ENCODE measurements around the gene TLE1.
A peak's percentile ranks its signal among the peaks of the same experiment; 100 is the strongest.

The TLE1 gene

GRCh38 chr9:81633952-81634854 lies 55.1 kb downstream of the TLE1 start:
- Histone ChIP-seq H3K36me3 (replicated peaks) (no peaks in the 10 kb centered on the region), H3K27me3 (ENCODE audit: low read depth) (0 out of 2 replicates have a peak, but pooled peaks cover 3% of the 10 kb centered on the region), H3K4me1 (no peaks in the 10 kb centered on the region), H3K9me3 (no peaks in the 10 kb centered on the region), H3K4me3 (no peak overlapping the region)
- in situ Hi-C loops (cut with MboI; ENCODE audit: low sequenced_read_pairs) = no loop called here
- no peak for DNase-seq (ENCODE audit: low spot score in 2 of 2)

GRCh38 chr9:81632599-81632998 lies 56.7 kb downstream of the TLE1 start:
- H3K4me1 ChIP-seq = no peaks in the 10 kb centered on the region
- no peak for DNase-seq (ENCODE audit: low spot score in 2 of 2)
- no peaks in the 10 kb centered on the region for H3K36me3 ChIP-seq (replicated peaks)

DNA sequence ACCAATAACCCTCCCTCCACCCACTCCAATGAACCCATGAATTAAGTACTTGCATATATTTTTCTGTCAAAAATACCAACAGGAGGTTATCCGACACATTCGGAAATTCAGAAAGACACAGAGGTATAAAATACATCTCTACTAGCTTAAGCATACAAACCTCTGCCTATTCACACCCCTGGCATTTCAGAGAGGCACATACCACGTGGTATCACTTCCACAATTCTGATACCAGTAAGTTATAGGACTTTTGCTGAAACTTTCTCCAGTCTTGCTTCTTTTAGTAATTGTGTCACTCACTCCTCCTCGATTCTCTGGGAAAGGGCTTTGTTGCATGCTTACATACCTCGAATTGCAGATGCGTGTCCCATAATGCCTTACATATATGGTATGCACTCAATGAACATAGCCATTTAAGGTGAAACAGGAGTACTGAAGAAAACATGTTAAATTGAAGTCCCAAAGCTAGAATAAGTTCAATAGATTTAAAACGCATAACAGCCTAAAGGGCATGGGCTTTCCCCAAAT lies 58.1 kb downstream of the TLE1 start:
- DNase-seq (ENCODE audit: low spot score in 2 of 2) = no peak
- no peak overlapping the region for H3K4me3 ChIP-seq
- no peaks in the 10 kb centered on the region for H3K9me3 ChIP-seq
- in situ Hi-C loops (cut with MboI; ENCODE audit: low sequenced_read_pairs) = no loop called here
- H3K4me1 ChIP-seq = no peaks in the 10 kb centered on the region
- H3K36me3 ChIP-seq (replicated peaks) = no peaks in the 10 kb centered on the region
- 0 out of 2 replicates have a peak, but pooled peaks cover 3% of the 10 kb centered on the region for H3K27me3 ChIP-seq (ENCODE audit: low read depth)

More at GRCh38 chr9:81632599-81632998, 56.7 kb downstream of the TLE1 start:
- H3K27me3 ChIP-seq (ENCODE audit: low read depth) = 0 out of 2 replicates have a peak, but pooled peaks cover 3% of the 10 kb centered on the region
- in situ Hi-C loops (cut with MboI; ENCODE audit: low sequenced_read_pairs) = no loop called here
- no peaks in the 10 kb centered on the region for H3K9me3 ChIP-seq
- no peak overlapping the region for H3K4me3 ChIP-seq

DNA sequence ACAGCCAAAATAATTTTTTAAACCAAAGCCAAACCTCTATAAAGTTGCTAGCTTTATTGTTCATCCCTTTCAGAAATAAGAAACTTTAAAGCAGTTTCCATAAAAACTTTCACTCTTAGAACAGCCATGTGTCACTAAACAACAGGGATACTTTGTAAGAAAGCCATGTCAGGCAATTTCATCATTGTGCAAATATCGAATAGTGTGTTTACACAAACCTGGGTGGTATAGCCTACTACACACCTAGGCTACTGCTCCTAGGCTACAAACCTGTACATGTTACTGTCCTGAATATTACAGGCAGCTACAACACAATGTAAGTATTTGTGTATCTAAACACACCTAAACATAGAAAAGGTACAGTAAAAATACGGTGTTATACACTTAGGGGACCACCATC lies 59.9 kb downstream of the TLE1 start:
- no peak overlapping the region for H3K4me3 ChIP-seq
- H3K4me1 ChIP-seq = no peaks in the 10 kb centered on the region
- H3K9me3 ChIP-seq = no peaks in the 10 kb centered on the region
- H3K36me3 ChIP-seq (replicated peaks) = no peaks in the 10 kb centered on the region
- 0 out of 2 replicates have a peak, but pooled peaks cover 7% of the 10 kb centered on the region for H3K27me3 ChIP-seq (ENCODE audit: low read depth)
- in situ Hi-C loops (cut with MboI; ENCODE audit: low sequenced_read_pairs) = no loop called here
- DNase-seq (ENCODE audit: low spot score in 2 of 2) = no peak

- 0 out of 2 replicates have a peak, but pooled peaks cover 7% of the 10 kb centered on the region for H3K27me3 ChIP-seq (ENCODE audit: low read depth)
- DNase-seq (ENCODE audit: low spot score in 2 of 2) = no peak
- no peaks in the 10 kb centered on the region for H3K36me3 ChIP-seq (replicated peaks)
- no peaks in the 10 kb centered on the region for H3K9me3 ChIP-seq
- in situ Hi-C loops (cut with MboI; ENCODE audit: low sequenced_read_pairs) = no loop called here
- H3K4me1 ChIP-seq = no peaks in the 10 kb centered on the region
- no peak overlapping the region for H3K4me3 ChIP-seq
Observed at GRCh38 chr9:81628897-81629296, 60.5 kb downstream of the TLE1 start.

DNA sequence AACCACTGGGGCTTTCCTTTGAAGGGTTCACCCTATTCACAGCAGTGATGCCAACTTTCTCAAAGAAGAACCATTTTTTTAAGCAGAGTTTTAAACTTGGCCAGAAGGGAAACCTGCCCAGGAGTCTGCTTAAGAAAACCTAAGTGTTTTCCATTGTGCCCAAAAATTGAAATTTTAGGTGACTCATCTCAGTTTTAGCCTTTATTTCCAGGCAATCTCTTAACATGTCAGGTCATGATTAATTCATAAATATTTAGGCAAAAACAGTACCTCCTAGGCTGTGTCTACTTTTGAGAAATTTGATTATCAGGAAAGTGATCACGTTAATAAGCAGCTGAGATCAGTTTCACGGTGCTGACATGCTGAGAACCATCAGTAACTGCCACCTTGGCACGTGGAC lies 61.9 kb downstream of the TLE1 start:
- Histone ChIP-seq H3K4me3 (no peak overlapping the region), H3K36me3 (replicated peaks) (no peaks in the 10 kb centered on the region), H3K9me3 (no peaks in the 10 kb centered on the region), H3K27me3 (ENCODE audit: low read depth) (0 out of 2 replicates have a peak, but pooled peaks cover 4% of the 10 kb centered on the region), H3K4me1 (no peaks in the 10 kb centered on the region)
- no peak for DNase-seq (ENCODE audit: low spot score in 2 of 2)
- in situ Hi-C loops (cut with MboI; ENCODE audit: low sequenced_read_pairs) = no loop called here

- Histone ChIP-seq H3K4me3 (no peak overlapping the region), H3K27me3 (ENCODE audit: low read depth) (0 out of 2 replicates have a peak, but pooled peaks cover 4% of the 10 kb centered on the region), H3K4me1 (peaks cover 5% of the 10 kb centered on the region; the same call in 1 of the 2 replicates), H3K9me3 (no peaks in the 10 kb centered on the region), H3K36me3 (replicated peaks) (no peaks in the 10 kb centered on the region)
- in situ Hi-C loops (cut with MboI; ENCODE audit: low sequenced_read_pairs) = no loop called here
- no peak for DNase-seq (ENCODE audit: low spot score in 2 of 2)
Observed at GRCh38 chr9:81626511-81626910, 62.8 kb downstream of the TLE1 start.

DNA sequence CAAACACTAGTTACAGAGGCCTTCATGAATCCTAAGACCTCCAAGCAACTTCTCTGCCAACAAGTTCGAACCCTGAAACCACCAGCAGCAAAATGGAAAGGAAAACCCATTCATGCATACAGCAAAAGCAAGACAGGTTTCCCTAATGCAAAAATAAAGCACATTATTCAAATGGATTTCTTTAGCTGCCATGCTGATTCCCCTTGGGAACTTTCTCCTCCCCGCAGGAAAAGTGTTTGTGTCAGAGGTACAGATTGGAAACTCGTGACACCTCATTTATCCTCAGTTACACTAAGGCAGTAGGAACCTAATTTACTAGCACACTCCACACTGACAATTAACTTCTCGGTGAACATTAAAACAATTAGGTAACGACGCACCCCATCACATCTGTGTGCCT lies 63.4 kb downstream of the TLE1 start:
- H3K9me3 ChIP-seq = no peaks in the 10 kb centered on the region
- H3K36me3 ChIP-seq (replicated peaks) = no peaks in the 10 kb centered on the region
- in situ Hi-C loops (cut with MboI; ENCODE audit: low sequenced_read_pairs) = no loop called here
- H3K4me3 ChIP-seq = no peak overlapping the region
- 0 out of 2 replicates have a peak, but pooled peaks cover 4% of the 10 kb centered on the region for H3K27me3 ChIP-seq (ENCODE audit: low read depth)
- no peak for DNase-seq (ENCODE audit: low spot score in 2 of 2)
- H3K4me1 ChIP-seq = peaks cover 7% of the 10 kb centered on the region; the same call in 1 of the 2 replicates

- H3K36me3 ChIP-seq (replicated peaks) = no peaks in the 10 kb centered on the region
- no peak for DNase-seq (ENCODE audit: low spot score in 2 of 2)
- peaks cover 12% of the 10 kb centered on the region; the same call in 1 of the 2 replicates for H3K4me1 ChIP-seq
- no peak overlapping the region for H3K4me3 ChIP-seq
- H3K9me3 ChIP-seq = no peaks in the 10 kb centered on the region
- H3K27me3 ChIP-seq (ENCODE audit: low read depth) = 0 out of 2 replicates have a peak, but pooled peaks cover 4% of the 10 kb centered on the region
- in situ Hi-C loops (cut with MboI; ENCODE audit: low sequenced_read_pairs) = no loop called here
Observed at GRCh38 chr9:81623778-81624177, 65.6 kb downstream of the TLE1 start.

DNA sequence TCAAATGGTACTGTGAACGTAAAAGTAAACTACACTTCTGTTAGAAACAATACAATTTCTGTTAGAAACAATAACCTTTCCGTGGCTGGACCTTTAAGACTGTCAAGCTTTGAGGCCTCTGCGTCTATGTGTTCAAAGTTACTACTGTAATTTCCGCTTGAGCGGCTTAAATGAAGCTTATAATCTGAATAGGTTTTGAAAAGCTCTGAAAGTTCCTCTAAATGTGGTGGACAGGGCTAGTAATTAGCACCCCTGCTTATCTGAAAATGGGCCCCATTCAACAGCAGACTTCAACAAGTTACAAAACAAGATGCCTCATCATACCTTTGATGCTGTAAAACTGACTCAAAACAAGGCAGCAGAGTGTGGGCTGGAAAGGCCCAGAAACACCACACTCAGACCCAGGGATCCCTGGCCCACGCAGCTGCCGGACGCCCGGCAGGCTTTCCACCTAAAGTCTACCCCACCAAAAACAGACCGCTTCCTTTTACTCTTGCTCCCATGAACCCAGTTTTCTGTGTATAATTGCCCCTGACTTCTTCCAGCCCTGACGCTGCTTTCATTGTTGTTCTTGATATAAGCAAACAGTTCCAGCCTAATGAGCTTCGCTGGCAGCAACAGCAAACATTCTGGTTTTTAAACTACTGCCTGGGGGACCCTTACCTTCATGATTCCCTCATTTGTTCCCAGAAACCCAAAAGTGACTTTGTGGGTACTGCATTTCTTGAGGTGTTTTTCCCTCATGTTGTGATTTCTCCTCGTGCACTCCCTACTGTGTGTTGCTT lies 66.7 kb downstream of the TLE1 start:
- peaks cover 12% of the 10 kb centered on the region; the same call in 1 of the 2 replicates for H3K4me1 ChIP-seq
- H3K36me3 ChIP-seq (replicated peaks) = no peaks in the 10 kb centered on the region
- no peak overlapping the region for H3K4me3 ChIP-seq
- H3K9me3 ChIP-seq = no peaks in the 10 kb centered on the region
- in situ Hi-C loops (cut with MboI; ENCODE audit: low sequenced_read_pairs) = no loop called here
- no peak for DNase-seq (ENCODE audit: low spot score in 2 of 2)
- 0 out of 2 replicates have a peak, but pooled peaks cover 4% of the 10 kb centered on the region for H3K27me3 ChIP-seq (ENCODE audit: low read depth)

DNA sequence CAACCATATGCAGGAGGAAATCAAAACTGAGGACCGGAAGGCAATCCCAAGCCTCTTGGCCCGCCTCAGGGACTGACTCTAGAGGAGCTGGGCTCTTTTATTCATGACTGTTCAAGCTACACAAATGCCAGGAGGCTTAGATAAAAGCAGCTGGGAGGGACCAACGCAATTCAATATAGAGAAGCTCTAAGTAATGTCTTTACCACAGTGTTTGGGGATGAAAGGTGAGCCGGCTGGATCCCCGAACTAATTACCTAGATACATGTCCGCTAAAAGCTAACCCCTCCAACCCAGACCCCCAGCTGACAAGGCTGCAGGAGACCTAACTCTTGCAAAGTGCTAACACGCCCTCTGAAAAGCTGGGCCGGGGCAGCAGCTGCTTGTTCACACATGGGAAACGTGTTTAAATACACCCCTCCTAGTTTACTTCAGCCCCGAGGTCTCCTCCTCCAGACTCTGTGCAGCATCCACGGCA lies 67.5 kb downstream of the TLE1 start:
- H3K36me3 ChIP-seq (replicated peaks) = no peaks in the 10 kb centered on the region
- H3K27me3 ChIP-seq (ENCODE audit: low read depth) = 0 out of 2 replicates have a peak, but pooled peaks cover 4% of the 10 kb centered on the region
- H3K4me3 ChIP-seq = no peak overlapping the region
- in situ Hi-C loops (cut with MboI; ENCODE audit: low sequenced_read_pairs) = no loop called here
- no peaks in the 10 kb centered on the region for H3K9me3 ChIP-seq
- peak; percentile 26 to 29 for DNase-seq (ENCODE audit: low spot score in 2 of 2)
- H3K4me1 ChIP-seq = peaks cover 12% of the 10 kb centered on the region; the same call in 1 of the 2 replicates

- H3K9me3 ChIP-seq = no peaks in the 10 kb centered on the region
- no peak overlapping the region for H3K4me3 ChIP-seq
- in situ Hi-C loops (cut with MboI; ENCODE audit: low sequenced_read_pairs) = no loop called here
Observed at GRCh38 chr9:81621118-81621517, 68.2 kb downstream of the TLE1 start.

DNA sequence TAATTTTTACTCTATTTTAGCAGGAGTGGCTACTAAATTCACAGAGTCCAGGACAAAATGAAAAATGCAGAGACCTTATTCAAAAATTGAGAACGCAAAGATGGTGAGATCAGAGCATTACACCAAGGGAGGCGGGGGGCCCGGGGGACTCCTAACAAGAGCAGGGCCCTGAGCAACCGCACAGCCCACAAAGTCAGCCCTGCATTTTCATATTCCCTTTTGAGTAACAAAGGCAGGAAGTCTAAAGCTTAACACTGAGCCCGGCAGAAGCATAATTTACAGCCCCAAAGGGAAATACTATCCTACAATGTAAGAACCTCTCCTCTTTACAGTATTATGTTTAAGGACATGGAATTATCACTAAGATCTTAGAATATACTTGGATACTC lies 69.4 kb downstream of the TLE1 start:
- Histone ChIP-seq H3K9me3 (no peaks in the 10 kb centered on the region), H3K4me3 (no peak overlapping the region), H3K27me3 (ENCODE audit: low read depth) (0 out of 2 replicates have a peak, but pooled peaks cover 3% of the 10 kb centered on the region), H3K36me3 (replicated peaks) (no peaks in the 10 kb centered on the region), H3K4me1 (peaks cover 12% of the 10 kb centered on the region; the same call in 1 of the 2 replicates)
- no peak for DNase-seq (ENCODE audit: low spot score in 2 of 2)
- in situ Hi-C loops (cut with MboI; ENCODE audit: low sequenced_read_pairs) = no loop called here

More at GRCh38 chr9:81621118-81621517, 68.2 kb downstream of the TLE1 start:
- DNase-seq (ENCODE audit: low spot score in 2 of 2) = peak; percentile 14 to 82
- Histone ChIP-seq H3K36me3 (replicated peaks) (no peaks in the 10 kb centered on the region), H3K4me1 (peaks cover 12% of the 10 kb centered on the region; the same call in 1 of the 2 replicates), H3K27me3 (ENCODE audit: low read depth) (0 out of 2 replicates have a peak, but pooled peaks cover 4% of the 10 kb centered on the region)

Data from HAP-1 (cell line).